GM12878 (cell line): ENCODE data around the gene USB1. TPM values are rescaled to one million over a fixed set of nuclear protein-coding genes. Genes with fewer than 3 reads are reported as not detected.

Experiments
- ATAC-seq: fragments of 200-7000 bp; cut with Tn5 transposase; 3 replicates; pipeline ENCODE4 v1.9.1; 2020; ENCODE audit warnings: mild to moderate bottlenecking, moderate library complexity
- BruUV-seq: library from RNA; stranded (reverse); fragments of 400-500 nt; replicated peaks from 2 replicates; lab custom pipeline; 2021; lab: Mats Ljungman, UMichigan
- CTCF ChIA-PET: fragments of 300-600 bp; sonication (Branson Sonifier 250); formaldehyde crosslinking; extraction: SDS; loops from one replicate; lab custom pipeline; 2021; ENCODE audit warnings: inconsistent platforms; lab: Yijun Ruan, JAX
- POLR2A ChIA-PET: fragments of 350-600 bp; formaldehyde crosslinking; extraction: SDS; loops from one replicate; lab custom pipeline; 2021; ENCODE audit warnings: inconsistent platforms; lab: Charles Lee
- RAD21 ChIA-PET: fragments of 300-600 bp; sonication (Branson Sonifier 250); formaldehyde crosslinking; loops from one replicate; lab custom pipeline; 2023; ENCODE audit warnings: antibody characterized with exemption; ENCODE audit not compliant: unreplicated experiment; lab: Charles Lee
- SMC1A ChIA-PET: fragments of 300-600 bp; sonication (Branson Sonifier 250); formaldehyde crosslinking; loops from one replicate; lab custom pipeline; 2023; ENCODE audit not compliant: unreplicated experiment, uncharacterized antibody; lab: Charles Lee
- DNase-seq: peaks from one replicate; pipeline ENCODE4 v3.0.0-alpha.2; 2011; ENCODE audit warnings: low read depth, low spot score
- FAIRE-seq: peaks from 3 replicates; lab custom pipeline; 2011; peaks lifted over from hg19 to GRCh38; lab: Jason Lieb, UNC
- H2AFZ ChIP-seq: 2 replicates; pipeline ENCODE4 v1.6.0; 2011; ENCODE audit warnings: low read depth, low read length, control low read depth; ENCODE audit not compliant: control insufficient read depth
- H3K27ac ChIP-seq: 2 replicates; pipeline ENCODE4 v1.5.1; 2011; ENCODE audit warnings: control low read depth; ENCODE audit not compliant: control insufficient read depth, insufficient read depth
- H3K27me3 ChIP-seq, 2 experiments: replicated peaks in 1 of 2; 2 replicates each; pipeline versions ENCODE4 v1.6.0 to v1.6.1; 2011; ENCODE audit warnings: low read length in 1 of 2; ENCODE audit not compliant: control insufficient read depth in 2 of 2, insufficient read depth in 2 of 2
- H3K36me3 ChIP-seq, 2 experiments: 2 replicates each; pipeline ENCODE4 v1.5.1; 2011; ENCODE audit warnings: low read length in 1 of 2; ENCODE audit not compliant: control insufficient read depth in 2 of 2, insufficient read depth in 2 of 2
- H3K4me1 ChIP-seq: 2 replicates; pipeline ENCODE4 v1.6.1; 2011; ENCODE audit warnings: mild to moderate bottlenecking, low read length, moderate library complexity, mixed read lengths; ENCODE audit not compliant: control insufficient read depth, insufficient read depth
- H3K4me2 ChIP-seq: 2 replicates; pipeline ENCODE4 v1.6.0; 2011; ENCODE audit warnings: control low read depth; ENCODE audit not compliant: control insufficient read depth, insufficient read depth
- H3K4me3 ChIP-seq: fragments of 200-600 bp; sonication (generic); 2 replicates; pipeline ENCODE4 v1.5.1; 2016
- H3K79me2 ChIP-seq: 2 replicates; pipeline ENCODE4 v1.6.0; 2011; ENCODE audit warnings: low read length; ENCODE audit not compliant: control insufficient read depth, insufficient read depth
- H3K9ac ChIP-seq: 2 replicates; pipeline ENCODE4 v1.8.0; 2011; ENCODE audit warnings: low read length, control low read depth, mixed read lengths; ENCODE audit not compliant: control insufficient read depth, insufficient read depth
- H3K9me3 ChIP-seq: replicated peaks from 3 replicates; pipeline ENCODE4 v1.5.1; 2011; ENCODE audit warnings: mild to moderate bottlenecking, low read length; ENCODE audit not compliant: control insufficient read depth, insufficient read depth
- H4K20me1 ChIP-seq: 2 replicates; pipeline ENCODE4 v1.6.0; 2011; ENCODE audit not compliant: control insufficient read depth, insufficient read depth
- CBX3 ChIP-seq: fragments of 200-600 bp; sonication (generic); IDR thresholded peaks from 2 replicates; pipeline ENCODE4 v1.6.1; 2016; ENCODE audit warnings: low read depth, borderline replicate concordance
- CHD2 ChIP-seq: IDR thresholded peaks from 2 replicates; pipeline ENCODE4 v1.6.1; 2011; ENCODE audit warnings: low read depth, low read length, improper control_type of control experiment, borderline replicate concordance
- FOXK2 ChIP-seq: fragments of 450-650 bp; IDR thresholded peaks from 2 replicates; pipeline ENCODE4 v1.6.1; 2017; ENCODE audit warnings: mild to moderate bottlenecking, moderate library complexity
- HCFC1 ChIP-seq: fragments of 150-350 bp; IDR thresholded peaks from 2 replicates; pipeline ENCODE4 v1.6.1; 2014; ENCODE audit warnings: low read length
- HDAC2 ChIP-seq: fragments of 200-600 bp; sonication (generic); IDR thresholded peaks from 2 replicates; pipeline ENCODE4 v1.6.1; 2017
- MAX ChIP-seq: IDR thresholded peaks from 2 replicates; pipeline ENCODE4 v1.6.1; 2012; ENCODE audit warnings: low read depth, low read length, improper control_type of control experiment
- NBN ChIP-seq: fragments of 450-650 bp; IDR thresholded peaks from 2 replicates; pipeline ENCODE4 v1.6.1; 2016
- NFYA ChIP-seq: IDR thresholded peaks from 2 replicates; pipeline ENCODE4 v1.6.1; 2011; ENCODE audit warnings: low read depth, mild to moderate bottlenecking, low read length, improper control_type of control experiment, borderline replicate concordance
- NFYB ChIP-seq: IDR thresholded peaks from 2 replicates; pipeline ENCODE4 v1.6.1; 2011; ENCODE audit warnings: low read depth, mild to moderate bottlenecking, low read length, improper control_type of control experiment, moderate library complexity; ENCODE audit not compliant: insufficient read depth
- NR2C2 ChIP-seq: IDR thresholded peaks from 2 replicates; pipeline ENCODE4 v1.6.1; 2011; ENCODE audit warnings: borderline replicate concordance, low read depth; ENCODE audit not compliant: control insufficient read depth, insufficient read length
- POU2F2 ChIP-seq: IDR thresholded peaks from 3 replicates; pipeline ENCODE4 v1.6.1; 2011; ENCODE audit warnings: low read depth, mild to moderate bottlenecking, low read length, borderline replicate concordance
- RB1 ChIP-seq: fragments of 450-650 bp; formaldehyde crosslinking; IDR thresholded peaks from 2 replicates; pipeline ENCODE4 v1.6.1; 2017; ENCODE audit warnings: mild to moderate bottlenecking, borderline replicate concordance
- TBL1XR1 ChIP-seq: IDR thresholded peaks from 2 replicates; pipeline ENCODE4 v1.6.1; 2012; ENCODE audit warnings: low read depth, low read length, improper control_type of control experiment
- TCF3 ChIP-seq: IDR thresholded peaks from 2 replicates; pipeline ENCODE4 v1.6.1; 2012; ENCODE audit warnings: low read depth, mild to moderate bottlenecking, low read length, borderline replicate concordance; ENCODE audit not compliant: insufficient read depth
- USF1 ChIP-seq: IDR thresholded peaks from 2 replicates; pipeline ENCODE4 v1.6.1; 2011; ENCODE audit warnings: borderline replicate concordance, low read depth, mild to moderate bottlenecking, moderate library complexity, mixed read lengths, low read length; ENCODE audit not compliant: insufficient read depth; ENCODE audit errors: extremely low read length
- WRNIP1 ChIP-seq: IDR thresholded peaks from 2 replicates; pipeline ENCODE4 v1.6.1; 2011; ENCODE audit warnings: low read depth, low read length, improper control_type of control experiment, borderline replicate concordance
- ZNF217 ChIP-seq: fragments of 450-650 bp; IDR thresholded peaks from 2 replicates; pipeline ENCODE4 v1.6.1; 2017; ENCODE audit warnings: antibody characterized with exemption, mild to moderate bottlenecking
- ZNF24 ChIP-seq: fragments of 450-650 bp; IDR thresholded peaks from 2 replicates; pipeline ENCODE4 v1.6.1; 2017; ENCODE audit warnings: antibody characterized with exemption, mild to moderate bottlenecking
- ZZZ3 ChIP-seq: IDR thresholded peaks from 2 replicates; pipeline ENCODE4 v1.6.1; 2011; ENCODE audit warnings: low read depth; ENCODE audit not compliant: control insufficient read depth, insufficient read length
- WGBS: methylation state at CpG from one replicate; pipeline ENCODE4 v1.1.6; 2016; ENCODE audit warnings: low lambda C conversion rate; ENCODE audit not compliant: insufficient replicate concordance, insufficient coverage; ENCODE audit errors: missing lambda C conversion rate; 5-methylcytosine and 5-hydroxymethylcytosine counted together
- in situ Hi-C: fragments of 300-500 bp; cut with MboI; formaldehyde crosslinking; loops from 9 replicates; pipeline ENCODE4 v1.14.3; 2018; ENCODE audit warnings: mixed read lengths
- intact Hi-C: fragments of 100-400 bp; cut with micrococcal nuclease; formaldehyde crosslinking; loops from one replicate; pipeline ENCODE4 v1.14.2; 2022; ENCODE audit not compliant: unreplicated experiment
- polyA plus RNA-seq, 11 experiments: library from polyadenylated mRNA; depleted of rRNA in 4 of 11; unstranded in 6 of 11; stranded (reverse) in 5 of 11; fragments of >200 nt; fragmentation: Nextera tagmentation in 4 of 11; fragmentation: Illumina TruSeq in 1 of 11; extraction: Ambion mirVana in 4 of 11; extraction: Trizol in 1 of 11; gene quantifications; 1 replicate in 1 of 11; 2 replicates in 10 of 11; pipeline versions ENCODE4 v1.2.1 to v1.2.3, GENCODE V29; 2011 to 2016; ENCODE audit warnings: inconsistent platforms in 2 of 11, missing spikeins in 2 of 11, low read depth in 1 of 11
- total RNA-seq, 4 experiments: library from RNA; depleted of rRNA in 3 of 4; stranded (reverse); fragments of >200 nt in 3 of 4; fragmentation: Illumina TruSeq in 1 of 4; extraction: Trizol in 1 of 4; gene quantifications; 2 replicates each; pipeline versions ENCODE4 v1.2.1 to v1.2.3, GENCODE V29; 2013 to 2021

The USB1 gene
- total and polyA plus RNA-seq, 10 of the 15 experiments (the other 5 are each of a cell fraction or from before 2014, with no cell fraction given) = 7.9 to 72.2 (median 41.6) TPM

- H3K27ac ChIP-seq = no peak overlapping the region
- H3K27me3 ChIP-seq = no peaks in the 10 kb centered on the region; a peak in 1 of 4 replicates
- H4K20me1 ChIP-seq = no peaks in the 10 kb centered on the region
- ChIA-PET SMC1A (no interaction called here), RAD21 (no interaction called here), POLR2A (no interaction called here), CTCF (no interaction called here)
- ATAC-seq (no peak), FAIRE-seq (no peak), DNase-seq (no peak)
- no peak overlapping the region for H3K9ac ChIP-seq
- TF ChIP-seq TBL1XR1 (no peak), CHD2 (no peak), USF1 (no peak), TCF3 (no peak), POU2F2 (no peak)
- no peaks in the 10 kb centered on the region for H3K9me3 ChIP-seq
- WGBS = 78% methylated on average over 26 of the region's 26 CpGs
- no peaks in the 10 kb centered on the region for H3K36me3 ChIP-seq
- no peak overlapping the region for H3K4me2 ChIP-seq
- BruUV-seq = no TSS peak
- in situ Hi-C loops = no loop called here
- no peak overlapping the region for H2AFZ ChIP-seq
- H3K79me2 ChIP-seq = no peaks in the 10 kb centered on the region
- no peak overlapping the region for H3K4me3 ChIP-seq
- H3K4me1 ChIP-seq = no peaks in the 10 kb centered on the region
- intact Hi-C loops = no loop called here
Measured at GRCh38 chr16:58039829-58040495, 38.8 kb downstream of the USB1 start.

- no peak overlapping the region for H3K4me3 ChIP-seq
- H3K9ac ChIP-seq = no peak overlapping the region
- in situ Hi-C loops = no loop called here
- no peak for ATAC-seq
- no peaks in the 10 kb centered on the region for H3K4me1 ChIP-seq
- H3K9me3 ChIP-seq = no peaks in the 10 kb centered on the region
- H3K27ac ChIP-seq = no peak overlapping the region
- H3K4me2 ChIP-seq = no peak overlapping the region
- BruUV-seq = no TSS peak
- SMC1A ChIA-PET = no interaction called here
- no peak for FAIRE-seq
- no peaks in the 10 kb centered on the region for H3K36me3 ChIP-seq
- no peaks in the 10 kb centered on the region; a peak in 1 of 4 replicates for H3K27me3 ChIP-seq
- POLR2A ChIA-PET = no interaction called here
- 79% methylated on average over 12 of the region's 12 CpGs for WGBS
- intact Hi-C loops = no loop called here
- RAD21 ChIA-PET = no interaction called here
- no peaks in the 10 kb centered on the region for H3K79me2 ChIP-seq
- no peaks in the 10 kb centered on the region for H4K20me1 ChIP-seq
- no peak for DNase-seq
- CTCF ChIA-PET = no interaction called here
- H2AFZ ChIP-seq = no peak overlapping the region
- TF ChIP-seq WRNIP1 (no peak), ZNF24 (no peak), HCFC1 (no peak), ZZZ3 (no peak), NBN (no peak), CBX3 (no peak), NR2C2 (no peak), NFYB (no peak), MAX (no peak), RB1 (no peak), ZNF217 (no peak), HDAC2 (no peak), FOXK2 (no peak), CHD2 (no peak), NFYA (no peak)
Measured at GRCh38 chr16:58040496-58040846, 39.3 kb downstream of the USB1 start.
